IPS-NIHi7 (cell line): Measurements from ENCODE around the gene SLC6A18.
"Not testable (repeated sequence)": the region's sequence is repeated elsewhere in the genome, so short reads cannot be mapped to it uniquely, and the experiment has no call there.

ENCODE experiments used
- DNase-seq: peaks from one replicate; pipeline ENCODE4 v3.0.0; 2012; ENCODE audit warnings: mixed read lengths; ENCODE audit errors: extremely low spot score

Gene SLC6A18

DNA sequence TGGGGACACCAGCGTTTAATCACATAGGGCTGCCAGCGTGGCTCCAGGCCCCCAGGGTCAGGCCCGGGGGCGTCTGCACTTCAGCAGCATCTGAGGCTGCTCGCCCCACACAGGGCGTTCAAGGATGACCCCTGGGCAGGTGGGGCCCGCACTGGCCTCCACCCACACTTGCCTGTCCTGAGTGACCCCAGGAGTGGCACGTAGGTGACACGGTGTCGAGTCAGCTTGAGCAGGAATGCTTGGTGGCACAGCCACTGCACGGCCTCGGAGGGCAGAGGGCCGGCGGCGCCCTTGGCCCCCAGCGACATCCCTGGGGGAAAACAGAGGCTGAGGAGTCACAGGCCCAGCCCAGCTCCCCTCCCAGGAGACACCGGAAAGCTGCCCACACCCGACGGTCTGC lies 29.0 kb downstream of the SLC6A18 start:
- no peak for DNase-seq

DNA sequence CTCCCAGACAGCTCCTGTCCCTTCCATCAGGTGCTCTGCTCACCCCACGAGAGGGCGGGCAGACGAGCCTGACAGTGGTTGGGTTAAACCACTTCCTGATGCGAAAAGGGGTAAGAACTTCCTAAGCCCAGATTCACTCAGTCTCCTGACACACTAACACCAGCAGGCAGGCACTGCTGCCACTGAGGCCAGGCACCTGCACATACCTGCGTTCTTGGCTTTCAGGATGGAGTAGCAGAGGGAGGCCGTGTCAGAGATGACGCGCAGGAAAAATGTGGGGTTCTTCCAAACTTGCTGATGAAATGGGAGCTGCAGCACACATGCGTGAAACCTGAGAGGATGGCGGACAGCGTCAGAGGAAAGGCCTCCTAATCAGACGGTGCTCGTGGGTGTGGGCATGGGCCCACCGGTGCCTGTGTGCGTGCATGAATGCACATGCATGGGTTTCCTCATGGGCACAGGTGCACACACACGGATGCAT lies 29.9 kb downstream of the SLC6A18 start:
- no peak for DNase-seq

GRCh38 chr5:1256776-1257175 lies 31.6 kb downstream of the SLC6A18 start:
- no peak for DNase-seq

- DNase-seq, result no peak
These were observed 32.2 kb downstream of the SLC6A18 start for GRCh38 chr5:1257363-1257762.

DNA sequence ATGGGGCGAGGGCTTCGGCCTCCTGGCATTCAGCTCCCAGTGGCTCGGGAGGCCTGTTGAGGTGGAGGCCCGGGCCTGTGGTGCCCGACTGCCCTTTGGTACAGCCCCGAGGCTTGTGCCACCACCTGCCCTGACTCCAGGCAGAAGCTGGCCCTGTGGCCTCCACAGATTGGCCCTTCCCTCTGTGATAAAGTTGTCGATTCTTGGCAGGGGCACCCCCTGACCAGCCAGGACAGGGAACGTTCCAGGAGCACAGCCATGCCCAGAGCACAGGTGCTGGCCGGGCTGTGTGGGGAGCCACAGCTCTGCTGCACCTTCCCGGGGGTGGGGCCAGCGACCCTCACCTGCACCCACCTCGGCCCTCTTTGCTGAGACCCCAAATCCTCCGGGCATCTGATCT lies 32.7 kb downstream of the SLC6A18 start:
- DNase-seq, result no peak

GRCh38 chr5:1259806-1260480 lies 34.8 kb downstream of the SLC6A18 start:
- DNase-seq, result no peak

DNA sequence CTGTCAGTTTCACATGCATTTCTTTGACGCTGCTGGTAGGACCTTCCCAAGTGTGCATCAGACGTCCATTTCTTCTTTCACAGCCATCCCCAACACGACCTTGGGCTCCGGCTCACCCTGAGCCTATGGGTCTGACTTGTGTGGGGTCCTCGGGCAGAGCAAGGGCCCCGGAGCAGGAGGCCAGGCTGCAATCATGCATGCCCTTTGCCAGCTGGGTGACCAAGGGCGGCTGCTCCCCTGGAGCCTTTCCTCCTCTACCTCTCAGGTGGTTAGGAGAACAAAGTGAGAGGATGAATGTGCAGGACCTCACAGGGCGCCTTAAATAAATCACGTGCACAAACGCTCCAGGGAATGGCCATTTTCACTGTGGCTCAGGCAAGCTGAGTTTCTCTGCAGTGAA lies 36.5 kb downstream of the SLC6A18 start:
- DNase-seq, result no peak

DNA sequence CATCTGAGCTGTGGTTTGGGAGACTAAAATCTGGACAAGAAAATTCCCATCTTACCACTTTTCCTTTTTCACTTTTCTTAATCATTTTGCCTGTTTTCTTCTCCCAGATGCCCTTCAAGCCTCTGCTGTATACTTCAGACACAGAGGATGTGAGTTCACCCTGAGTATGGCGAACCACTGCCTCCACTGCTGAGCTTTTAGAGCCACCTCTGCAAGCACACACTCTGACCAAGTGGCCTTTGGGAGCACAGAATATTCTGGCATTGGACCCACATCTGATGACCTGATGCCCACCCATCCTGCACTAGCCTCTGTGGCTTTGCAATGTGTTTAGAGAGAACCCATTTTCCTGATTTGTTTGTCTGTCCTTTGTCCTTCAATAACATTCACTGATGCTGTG lies 37.2 kb downstream of the SLC6A18 start:
- DNase-seq, result no peak

- no peak for DNase-seq
These were observed 39.0 kb downstream of the SLC6A18 start for GRCh38 chr5:1264211-1264610.

GRCh38 chr5:1265026-1265425 lies 39.8 kb downstream of the SLC6A18 start:
- DNase-seq, result no peak

- no peak for DNase-seq
These were observed 40.6 kb downstream of the SLC6A18 start for GRCh38 chr5:1265461-1266455.

DNA sequence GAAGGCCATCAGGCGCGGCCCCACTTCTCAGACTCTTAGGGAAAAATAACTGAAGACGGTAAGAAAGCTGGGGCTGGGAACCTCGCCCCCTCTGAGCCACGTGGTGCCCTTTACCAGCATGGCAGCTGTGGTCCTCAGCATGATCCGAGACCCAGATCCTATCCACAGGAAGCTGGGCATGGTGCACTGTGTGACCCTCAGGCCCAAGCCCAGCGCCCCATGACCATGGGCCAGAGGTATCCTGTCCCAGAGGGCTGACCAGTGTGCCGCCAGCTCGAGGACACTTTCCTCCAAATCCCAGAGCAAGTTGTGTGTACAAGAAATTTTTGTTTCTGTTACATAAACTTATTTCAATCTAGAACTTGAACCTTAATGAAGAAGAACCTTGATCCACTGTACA lies 41.6 kb downstream of the SLC6A18 start:
- DNase-seq, result no peak

- not testable (repeated sequence) for DNase-seq
These were observed 42.3 kb downstream of the SLC6A18 start for GRCh38 chr5:1267464-1267863.

DNA sequence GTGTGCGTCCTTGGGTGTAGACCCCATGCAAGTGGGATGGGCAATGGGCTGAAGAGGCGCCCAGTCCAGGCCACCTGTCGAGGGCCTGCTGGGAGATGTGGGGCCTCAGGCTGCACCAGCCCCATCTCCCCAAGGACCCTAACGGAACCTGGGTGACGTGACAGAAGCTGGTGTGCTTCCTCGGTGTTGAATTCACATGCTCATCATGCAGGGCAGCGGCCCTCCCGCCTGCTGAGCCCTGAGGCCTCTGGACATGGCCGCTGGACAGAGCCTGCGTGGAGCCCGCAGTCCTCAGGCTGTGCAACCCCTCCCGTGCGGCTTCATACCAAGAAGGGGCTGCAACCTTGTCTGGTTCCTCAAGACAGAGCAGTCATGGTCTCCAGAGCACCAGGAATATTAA lies 42.9 kb downstream of the SLC6A18 start:
- no peak for DNase-seq

- DNase-seq, result no peak
These were observed 43.5 kb downstream of the SLC6A18 start for GRCh38 chr5:1268666-1269065.

DNA sequence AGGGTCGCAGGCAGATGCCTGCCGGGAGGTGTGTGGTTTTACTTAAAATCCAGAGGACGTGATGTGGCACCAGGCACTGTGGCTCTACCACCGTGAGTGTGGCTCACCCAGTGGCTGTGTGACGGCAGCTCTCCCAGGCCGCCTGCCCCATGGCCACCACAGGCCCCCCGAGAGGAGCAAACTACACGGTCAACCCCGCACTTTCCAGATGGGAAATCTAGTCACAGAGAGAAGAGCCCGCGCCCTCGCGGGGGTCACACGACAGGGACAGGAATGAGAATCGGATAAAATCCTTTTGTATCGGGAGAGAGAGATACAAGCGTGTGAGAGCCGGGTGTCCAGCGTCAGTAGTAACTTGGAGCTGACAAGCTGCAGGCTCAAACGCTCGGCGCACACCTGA lies 45.2 kb downstream of the SLC6A18 start:
- no peak for DNase-seq

GRCh38 chr5:1270933-1271914 lies 46.0 kb downstream of the SLC6A18 start:
- no peak for DNase-seq

DNA sequence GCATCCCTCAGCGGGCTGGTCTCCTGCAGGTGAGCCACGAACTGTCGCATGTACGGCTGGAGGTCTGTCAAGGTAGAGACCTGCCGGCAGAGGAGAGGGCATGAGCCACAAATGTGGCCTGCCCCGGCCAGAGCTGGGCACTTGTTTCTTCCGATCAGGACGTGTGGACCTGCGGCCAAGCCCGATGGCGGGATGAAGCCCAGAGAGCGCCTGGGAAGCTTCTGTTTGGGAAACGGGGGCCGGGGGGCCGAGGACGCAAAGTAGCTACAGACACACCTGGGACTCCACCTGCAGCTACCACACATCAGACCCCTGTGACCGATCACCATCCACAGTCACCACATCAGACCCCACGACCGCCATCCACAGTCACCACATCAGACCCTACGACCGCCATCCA lies 47.0 kb downstream of the SLC6A18 start:
- DNase-seq, result no peak

GRCh38 chr5:1273745-1274144 lies 48.6 kb downstream of the SLC6A18 start:
- DNase-seq, result no peak

DNA sequence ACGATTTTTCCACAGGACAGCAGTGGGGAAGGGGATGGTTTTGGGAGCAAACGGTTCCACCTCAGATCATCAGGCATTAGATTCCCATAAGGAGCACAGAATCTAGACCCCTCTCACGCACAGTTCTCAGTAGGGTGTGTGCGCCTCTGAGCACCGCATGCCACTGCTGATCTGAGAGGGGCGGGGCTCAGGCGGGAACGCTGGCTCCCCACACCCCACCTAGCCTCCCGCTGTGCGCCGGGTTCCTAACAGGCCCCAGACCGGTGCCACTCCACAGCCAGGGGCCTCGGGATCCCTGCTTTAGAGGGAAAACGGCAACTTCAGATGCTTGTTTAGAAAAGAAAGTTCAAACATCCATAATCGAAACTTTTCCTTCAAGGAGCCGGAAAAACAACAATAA lies 49.3 kb downstream of the SLC6A18 start:
- DNase-seq, result no peak
